SK-MEL-5 (cell line): Measurements from ENCODE around the gene DMTF1. TPM values are rescaled to one million over a fixed set of nuclear protein-coding genes. Genes with fewer than 3 reads are reported as not detected.
A peak's percentile ranks its signal among the peaks of the same experiment; 100 is the strongest.
"Not testable (repeated sequence)": the region's sequence is repeated elsewhere in the genome, so short reads cannot be mapped to it uniquely, and the experiment has no call there.

Experiments
- DNase-seq: peaks from one replicate; pipeline ENCODE4 v3.0.0-alpha.2; 2016; ENCODE audit warnings: low read depth, low spot score
- in situ Hi-C: cut with HindIII; loops from 2 replicates; pipeline ENCODE4 v1.10.0; 2016; ENCODE audit warnings: low sequenced_read_pairs, high pct_unique_total_duplicates, low pct_unique_long_range_greater_than_20kb
- polyA plus RNA-seq, 2 experiments: library from polyadenylated mRNA; depleted of rRNA; stranded (reverse); fragments of >200 nt; gene quantifications; 2 replicates each; pipeline ENCODE4 v1.2.3, GENCODE V29; 2015
- total RNA-seq: library from RNA; depleted of rRNA; stranded (reverse); fragments of >200 nt; shearing (Covaris generic); gene quantifications from 2 replicates; pipeline ENCODE4 v1.2.3, GENCODE V29; 2014; rRNA removed

DMTF1 gene
- total RNA-seq: 70.3 and 72.6 TPM in 2 replicates
- polyA plus RNA-seq (2015; cell fraction: cytosol; rRNA removed): 22.2 and 55.0 TPM in 2 replicates
- polyA plus RNA-seq (2015; cell fraction: nucleus; rRNA removed): 684 and 691 TPM in 2 replicates

DNA sequence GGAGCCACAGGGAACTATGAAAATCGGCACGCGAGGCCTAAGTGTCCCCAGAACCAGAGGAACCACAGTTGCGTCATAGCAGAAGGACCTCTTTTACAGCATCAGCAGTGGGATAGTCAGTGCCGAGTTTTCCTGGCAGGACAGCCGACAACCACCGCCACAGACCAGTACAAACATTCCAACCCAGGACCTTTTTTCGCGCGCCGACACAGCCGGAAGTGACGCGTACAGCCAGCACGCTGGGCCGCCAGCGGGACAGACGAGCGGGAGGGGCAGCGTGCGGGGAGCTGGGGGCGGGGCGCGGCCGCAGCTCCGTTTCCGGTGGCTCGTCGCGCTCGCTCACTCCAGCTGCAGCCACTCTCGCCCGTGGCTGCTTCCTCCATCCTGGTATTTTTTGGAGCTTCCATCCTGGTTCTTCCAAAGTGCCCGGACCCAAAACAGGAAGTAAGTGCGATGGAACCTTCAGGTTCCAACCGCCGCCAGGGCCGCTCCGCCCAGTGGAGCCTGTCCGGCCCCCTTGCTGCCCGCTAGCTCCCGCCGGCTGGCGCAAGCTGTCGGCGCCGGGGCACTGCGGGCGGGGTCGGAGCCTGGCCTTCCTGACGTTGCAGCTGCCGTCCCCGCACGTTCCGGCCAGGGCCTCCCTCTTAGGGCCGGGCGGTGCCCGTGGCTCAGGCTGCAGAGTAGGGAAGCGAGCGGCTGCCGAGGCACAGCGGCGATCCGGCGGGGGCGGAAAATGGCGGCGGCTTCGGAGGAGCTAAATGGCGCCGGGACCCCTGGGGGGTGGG is at the start of gene DMTF1:
Gene DMTF1 (plus strand): TSS at position 342 of the 785 bp plus-strand sequence. CDS start 12,489 bp downstream, outside the sequence.
- peak; percentile 98 for DNase-seq

DNA sequence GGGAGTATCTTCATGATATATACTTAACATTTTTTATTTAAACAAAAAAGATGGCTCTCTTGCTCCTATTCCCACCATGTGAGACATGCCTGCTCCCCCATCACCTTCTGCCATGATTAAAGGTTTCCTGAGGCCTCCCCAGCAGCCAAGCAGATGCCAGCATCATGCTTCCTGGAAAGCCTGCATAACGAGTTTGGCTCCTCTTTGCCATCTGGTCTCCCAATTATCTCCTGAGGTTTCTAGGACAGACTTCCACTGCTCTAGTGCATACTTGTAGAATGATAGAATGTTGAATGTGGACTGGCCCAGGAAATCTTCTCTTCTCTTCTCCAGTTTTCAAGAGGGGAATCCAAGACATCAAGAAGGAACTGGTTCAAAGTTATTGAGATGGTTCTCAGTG is 46.9 kb upstream of the DMTF1 start:
- in situ Hi-C loops: no loop called here
- DNase-seq: no peak

More for the DNA sequence above, at the start of gene DMTF1:
- in situ Hi-C loops: no loop called here

DNA sequence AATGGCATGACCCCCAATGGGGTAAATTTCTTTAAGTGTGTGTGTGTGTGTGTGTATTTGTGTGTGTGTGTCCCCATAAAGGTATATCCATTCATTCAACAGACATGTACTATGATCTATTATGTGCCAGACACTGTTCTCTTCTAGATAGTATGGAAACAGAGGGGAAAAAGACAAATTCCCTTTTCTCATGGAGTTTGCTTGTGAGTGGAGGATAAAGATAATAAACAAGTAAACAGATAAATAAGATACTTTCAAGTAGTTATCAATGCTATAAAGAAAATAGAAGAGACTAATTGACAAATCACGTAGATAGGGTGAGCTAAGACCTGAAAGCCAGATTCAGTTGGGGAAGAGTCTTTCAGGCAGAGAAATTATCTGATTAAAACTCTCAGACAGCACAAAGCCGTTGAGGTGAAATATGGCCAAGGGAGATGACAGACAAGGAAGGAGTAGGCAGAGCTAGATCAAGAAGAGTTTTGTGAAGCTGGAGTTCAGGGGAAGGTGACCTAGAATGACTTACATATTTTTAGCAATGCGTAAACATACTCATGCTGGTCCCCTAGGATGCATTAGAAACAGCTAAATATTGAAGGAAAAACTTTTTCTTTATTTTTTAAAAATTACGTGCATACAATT is 45.2 kb upstream of the DMTF1 start:
- in situ Hi-C loops: no loop called here
- DNase-seq: no peak

GRCh38 chr7:87107949-87108776 is 44.1 kb upstream of the DMTF1 start:
- in situ Hi-C loops: no loop called here

DNA sequence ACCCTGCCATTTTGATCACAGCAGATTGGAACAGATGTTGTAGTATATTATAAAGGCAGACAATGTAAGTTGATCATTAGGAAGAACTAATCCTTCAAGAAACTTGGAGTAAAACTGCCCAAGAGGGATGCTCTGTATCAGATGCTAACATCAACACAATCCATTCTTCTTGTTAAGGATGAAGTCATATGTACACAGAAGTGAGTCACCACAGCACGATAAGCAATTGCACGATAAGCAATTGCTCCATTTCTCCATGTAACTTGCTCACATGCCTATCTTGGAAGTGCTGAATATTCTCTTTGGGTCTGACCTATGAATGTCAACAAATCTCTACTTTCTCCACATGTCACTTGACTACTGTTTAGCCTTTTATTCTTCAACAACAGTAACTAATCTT is 41.5 kb upstream of the DMTF1 start:
- in situ Hi-C loops: no loop called here
- no peak for DNase-seq

More at GRCh38 chr7:87107949-87108776, 44.1 kb upstream of the DMTF1 start:
- DNase-seq: no peak

- DNase-seq: no peak
- in situ Hi-C loops: no loop called here
These were observed 40.4 kb upstream of the DMTF1 start for GRCh38 chr7:87111877-87112276.

DNA sequence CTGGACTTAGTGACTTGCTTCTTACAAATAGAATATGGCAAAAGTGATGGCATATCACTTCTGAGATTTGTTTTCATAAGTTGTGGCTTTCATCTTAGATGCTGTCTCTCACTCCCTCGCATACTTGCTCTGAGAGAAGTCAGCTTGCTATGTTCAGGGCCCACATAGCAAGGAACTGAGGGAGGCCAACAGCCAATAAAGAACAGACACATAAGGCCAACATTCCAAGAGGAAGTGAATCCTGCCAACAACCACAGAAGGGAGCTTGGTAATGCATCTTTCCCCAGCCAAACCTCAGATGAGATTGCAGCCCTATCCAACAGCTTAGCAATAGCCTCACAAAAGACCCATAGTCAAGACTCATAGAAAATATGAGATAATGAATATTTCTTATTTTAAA is 39.2 kb upstream of the DMTF1 start:
- DNase-seq: no peak
- in situ Hi-C loops: no loop called here

DNA sequence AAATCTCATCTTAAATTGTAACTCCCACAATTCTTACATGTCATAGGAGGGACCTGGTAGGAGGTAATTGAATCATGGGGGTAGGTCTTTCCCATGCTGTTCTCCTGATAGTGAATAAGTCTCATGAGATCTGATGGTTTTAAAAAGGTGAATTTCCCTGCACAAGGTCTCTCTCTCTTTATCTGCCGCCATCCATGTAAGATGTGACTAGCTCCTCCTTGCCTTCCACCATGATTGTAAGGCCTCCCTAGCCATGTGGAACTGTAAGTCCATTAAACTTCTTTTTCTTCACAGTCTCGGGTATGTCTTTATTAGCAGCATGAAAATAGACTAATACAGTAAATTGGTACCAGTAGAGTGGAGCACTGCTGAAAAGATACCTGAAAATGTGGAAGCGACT is 38.3 kb upstream of the DMTF1 start:
- in situ Hi-C loops, DNase-seq: not testable (repeated sequence)

- in situ Hi-C loops: not testable (repeated sequence)
These were observed 36.5 kb upstream of the DMTF1 start for GRCh38 chr7:87115772-87116171.

GRCh38 chr7:87116315-87116714 is 35.9 kb upstream of the DMTF1 start:
- DNase-seq: no peak
- in situ Hi-C loops: no loop called here

More at GRCh38 chr7:87115772-87116171, 36.5 kb upstream of the DMTF1 start:
- DNase-seq: not testable (repeated sequence)

DNA sequence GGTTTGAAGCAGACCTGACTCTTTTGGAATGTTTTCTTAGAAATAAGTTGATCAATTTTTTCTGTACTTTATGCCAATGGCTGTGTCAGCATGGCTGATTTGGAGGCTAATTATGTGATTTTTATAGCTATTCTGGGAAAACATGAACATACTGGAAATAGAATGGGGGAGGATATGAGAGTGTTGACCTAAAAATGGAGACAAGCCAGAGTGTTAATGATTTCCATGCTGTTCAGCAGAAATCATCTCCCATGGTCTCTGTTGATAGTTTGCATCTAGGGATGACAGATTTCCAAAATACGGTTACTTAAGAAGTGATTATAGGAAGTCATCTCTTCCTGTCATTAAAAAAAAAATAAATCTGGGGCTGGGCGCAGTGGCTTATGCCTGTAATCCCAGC is 32.7 kb upstream of the DMTF1 start:
- in situ Hi-C loops: no loop called here
- DNase-seq: no peak

DNA sequence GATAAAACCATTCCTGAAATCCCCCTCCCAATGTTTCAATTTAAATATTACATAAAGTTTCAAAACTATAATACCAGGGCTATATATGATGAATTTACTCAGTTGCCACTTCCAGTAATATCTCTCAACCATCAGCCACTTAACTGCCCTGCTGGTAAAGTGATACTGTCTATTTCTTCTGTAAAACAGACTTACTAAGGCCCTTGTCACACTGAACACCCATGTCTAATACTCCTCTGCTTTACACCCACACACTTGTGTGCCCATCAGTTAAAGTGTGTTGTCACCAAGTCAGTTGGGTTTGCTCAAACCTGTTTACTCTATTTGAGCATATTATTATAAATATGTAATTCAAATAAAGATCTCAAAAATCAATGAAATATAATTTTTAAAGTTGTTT is 29.1 kb upstream of the DMTF1 start:
- in situ Hi-C loops: no loop called here
- DNase-seq: no peak

- DNase-seq: no peak
- in situ Hi-C loops: no loop called here
These were observed 25.2 kb upstream of the DMTF1 start for GRCh38 chr7:87127019-87127418.

DNA sequence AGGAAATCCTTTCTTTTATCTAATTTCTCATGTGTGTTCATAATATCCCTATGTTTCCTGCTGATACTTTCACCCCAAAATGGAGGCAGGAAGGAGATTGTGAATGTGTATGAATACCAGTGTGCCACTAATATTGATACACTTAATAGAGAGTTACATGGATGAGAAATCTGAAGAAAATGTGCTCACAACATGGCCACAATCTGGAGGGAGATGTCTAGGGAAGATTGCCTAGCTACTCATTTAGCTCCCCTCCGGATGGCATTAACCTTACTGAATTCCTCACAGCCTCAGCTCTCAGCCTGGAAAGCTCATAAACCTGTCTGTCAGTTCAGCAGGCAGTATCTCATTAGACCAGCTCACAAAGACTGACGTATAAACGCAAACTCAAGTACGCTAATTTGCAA is 23.4 kb upstream of the DMTF1 start:
- DNase-seq: no peak
- in situ Hi-C loops: no loop called here

GRCh38 chr7:87129332-87129731 is 22.9 kb upstream of the DMTF1 start:
- in situ Hi-C loops: no loop called here
- no peak for DNase-seq

DNA sequence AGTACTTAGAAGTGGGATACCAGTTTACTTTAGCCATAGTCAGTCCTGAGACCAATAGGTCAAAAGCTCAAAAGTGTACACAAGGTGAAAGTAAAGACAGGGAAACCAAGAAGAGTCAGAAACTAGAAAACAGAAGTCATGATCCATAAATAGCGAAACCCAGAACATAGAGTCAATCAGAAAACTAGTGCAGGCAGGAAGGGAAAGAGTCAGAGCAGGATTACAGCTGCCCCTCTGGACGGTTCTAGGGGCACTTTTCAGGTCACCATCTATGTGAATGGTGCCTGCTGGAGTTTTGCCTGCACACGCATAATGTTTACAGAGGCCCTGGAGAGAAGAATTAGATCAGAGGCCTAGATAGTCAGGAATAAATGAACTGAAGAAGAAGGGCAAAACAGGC is 22.4 kb upstream of the DMTF1 start:
- in situ Hi-C loops: no loop called here
- DNase-seq: no peak

- in situ Hi-C loops: no loop called here
- DNase-seq: no peak
These were observed 20.5 kb upstream of the DMTF1 start for GRCh38 chr7:87131771-87132170.

GRCh38 chr7:87137271-87137670 is 15.0 kb upstream of the DMTF1 start:
- DNase-seq: no peak
- in situ Hi-C loops: no loop called here
